Measurements from ENCODE around the gene MCIDAS.

Gene MCIDAS

DNA sequence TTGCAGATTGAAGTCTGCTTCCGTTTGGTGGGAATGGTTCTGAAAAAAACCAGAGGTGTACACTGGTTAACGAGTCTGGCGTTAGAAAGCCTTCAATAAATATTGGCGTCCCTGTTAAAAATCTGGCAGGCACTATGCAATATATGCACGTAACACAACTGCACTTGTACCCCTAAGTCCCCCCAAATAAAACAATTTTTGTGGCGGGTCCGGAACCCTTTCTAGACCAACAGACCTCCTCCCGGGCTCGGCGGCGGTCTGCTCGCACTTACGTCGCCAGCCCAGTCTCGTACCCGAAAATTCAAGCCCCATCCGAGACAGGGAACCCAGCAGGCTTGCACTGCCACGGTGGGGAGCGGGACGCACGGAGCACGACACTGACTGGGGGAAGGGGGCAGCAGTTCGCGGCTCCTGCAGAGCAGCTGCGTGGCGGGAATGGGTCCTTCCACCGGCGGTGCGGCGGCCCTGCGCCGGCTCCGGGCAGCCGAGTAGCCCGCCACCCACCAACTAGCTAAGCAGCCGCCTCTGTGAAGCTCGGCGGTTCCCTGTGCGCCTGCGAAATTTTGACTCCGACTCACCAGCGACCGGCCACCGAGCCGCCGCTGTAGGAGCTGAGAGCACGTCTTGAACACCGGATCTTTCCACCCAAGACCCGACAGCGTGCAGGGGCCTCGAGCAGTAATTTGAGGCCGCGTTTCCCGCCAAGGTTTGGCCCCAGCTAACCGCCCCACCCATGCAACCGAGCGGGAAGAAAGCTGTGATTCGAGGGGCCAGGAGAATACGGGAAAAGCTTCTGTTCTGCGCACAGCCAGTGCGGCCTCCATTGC lies 3.9 kb downstream of the MCIDAS start:
- H3K4me3 ChIP-seq (ENCODE audit: low read depth, low read length) = no peak overlapping the region

DNA sequence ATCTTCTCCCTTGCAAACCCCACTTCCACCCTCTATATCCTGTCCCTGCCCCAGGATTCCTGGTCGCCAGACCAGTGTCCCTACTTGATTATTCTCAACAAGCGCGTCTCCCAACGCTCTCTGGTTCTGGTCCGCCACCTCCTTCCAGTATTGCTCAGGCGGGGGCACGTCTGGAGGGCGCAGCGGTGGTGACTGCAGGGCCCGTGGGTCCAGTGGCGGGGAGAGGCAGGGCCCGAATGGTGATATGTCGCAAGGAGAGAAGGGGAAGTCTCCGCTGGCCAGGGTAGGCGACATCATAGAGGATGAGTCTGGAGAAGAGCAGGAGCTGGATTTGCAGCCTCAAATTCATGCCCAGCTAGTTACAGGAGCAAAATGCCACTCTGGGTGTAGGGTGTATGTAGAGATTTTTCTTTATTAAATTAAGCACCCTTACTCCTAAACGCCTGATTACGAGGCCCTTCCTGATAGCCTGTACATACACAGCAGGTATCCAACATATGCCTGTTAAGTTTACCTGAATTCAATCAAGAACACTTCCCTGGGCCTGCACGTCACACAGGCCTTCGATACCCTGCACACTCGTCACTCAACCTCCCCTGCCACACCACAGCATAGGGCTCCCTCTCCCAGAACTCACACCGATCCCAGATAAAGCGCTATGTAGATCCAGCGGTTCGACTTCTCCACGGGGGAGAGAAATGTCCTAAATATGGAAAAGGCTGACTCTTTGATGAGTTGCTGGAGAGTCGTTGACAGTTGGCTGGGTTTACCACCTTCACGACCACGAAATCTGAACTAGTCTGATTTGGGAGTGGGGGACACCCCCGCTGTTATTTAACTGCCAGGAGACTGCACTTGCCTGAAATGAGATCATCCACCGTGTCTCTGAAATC lies 4.8 kb downstream of the MCIDAS start:
- no peak overlapping the region for H3K4me3 ChIP-seq (ENCODE audit: low read depth, low read length)

DNA sequence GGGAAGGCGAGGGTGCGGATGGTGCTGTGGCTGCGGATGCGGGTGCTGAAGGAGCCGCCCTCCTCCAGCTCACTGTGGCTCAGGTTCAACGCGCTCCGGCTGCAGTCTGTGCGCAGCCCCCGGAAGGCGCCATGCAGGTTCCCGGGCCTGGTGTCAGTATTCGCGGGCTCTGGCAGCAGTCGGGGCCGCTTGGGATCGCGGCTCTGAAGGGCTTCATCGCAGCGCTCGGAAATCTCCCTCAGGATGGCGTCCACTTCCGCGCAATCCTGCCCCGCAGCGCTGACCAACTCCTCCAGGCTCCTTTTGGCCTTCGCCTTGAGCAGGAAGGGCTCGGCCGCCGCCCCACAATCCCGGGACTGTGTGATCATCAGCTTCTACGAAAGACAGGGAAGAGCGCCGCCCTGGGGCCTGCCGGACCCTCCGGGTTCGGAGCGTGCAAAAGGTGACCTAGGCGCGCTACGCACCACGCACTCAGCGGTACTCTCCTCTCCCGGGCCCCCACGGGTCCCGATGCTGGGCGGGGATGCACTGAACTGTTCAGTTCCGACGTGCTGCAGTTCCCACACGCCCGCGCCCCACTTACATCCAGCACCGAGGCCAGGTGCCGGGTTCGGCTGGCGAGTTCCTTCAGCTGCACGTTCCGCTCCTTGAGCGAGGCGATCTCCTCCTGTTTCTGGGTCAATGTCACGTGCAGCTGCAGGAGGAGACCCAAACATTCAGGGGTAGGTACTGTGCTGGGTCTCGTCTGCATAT lies 6.5 kb downstream of the MCIDAS start:
- H3K4me3 ChIP-seq (ENCODE audit: low read depth, low read length) = peak overlapping the region; percentile 46

GRCh38 chr5:55219770-55220169 lies 7.3 kb downstream of the MCIDAS start:
- H3K4me3 ChIP-seq (ENCODE audit: low read depth, low read length) = peak overlapping the region; percentile 46

GRCh38 chr5:55218967-55219366 lies 8.1 kb downstream of the MCIDAS start:
- H3K4me3 ChIP-seq (ENCODE audit: low read depth, low read length) = no peak overlapping the region

DNA sequence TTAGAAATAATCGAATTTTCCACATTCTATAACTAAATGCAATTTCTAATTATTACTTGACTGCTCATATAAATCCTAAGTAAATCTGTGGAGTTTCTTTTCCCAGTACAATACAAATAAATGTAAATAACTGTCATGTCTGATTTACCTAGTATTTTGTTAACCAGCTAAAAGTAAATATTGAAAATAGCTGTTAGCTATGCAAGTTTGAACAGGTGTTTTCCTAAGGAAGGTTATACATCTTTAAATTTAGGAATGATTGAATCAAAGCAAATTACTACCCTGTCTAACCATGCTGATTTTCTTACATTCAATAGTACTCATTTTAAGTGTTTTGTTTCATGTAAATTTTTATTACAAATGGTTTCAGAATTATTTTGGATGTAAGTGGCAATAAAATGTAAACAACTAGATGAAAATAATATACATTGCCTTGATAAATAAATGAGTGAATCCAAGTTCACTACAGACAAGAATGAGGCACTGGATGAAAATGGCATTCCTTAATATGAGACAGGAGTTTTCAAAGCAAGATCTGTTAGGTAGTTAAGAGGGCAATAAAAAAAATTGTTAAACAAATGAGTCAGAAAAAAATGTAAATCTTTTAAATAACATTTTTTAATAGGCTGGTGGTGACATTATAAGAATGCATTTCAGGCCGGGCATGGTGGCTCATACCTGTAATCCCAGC lies 15.8 kb downstream of the MCIDAS start:
- H3K4me3 ChIP-seq (ENCODE audit: low read depth, low read length) = no peak overlapping the region

GRCh38 chr5:55205001-55205400 lies 22.1 kb downstream of the MCIDAS start:
- H3K4me3 ChIP-seq (ENCODE audit: low read depth, low read length) = no peak overlapping the region

DNA sequence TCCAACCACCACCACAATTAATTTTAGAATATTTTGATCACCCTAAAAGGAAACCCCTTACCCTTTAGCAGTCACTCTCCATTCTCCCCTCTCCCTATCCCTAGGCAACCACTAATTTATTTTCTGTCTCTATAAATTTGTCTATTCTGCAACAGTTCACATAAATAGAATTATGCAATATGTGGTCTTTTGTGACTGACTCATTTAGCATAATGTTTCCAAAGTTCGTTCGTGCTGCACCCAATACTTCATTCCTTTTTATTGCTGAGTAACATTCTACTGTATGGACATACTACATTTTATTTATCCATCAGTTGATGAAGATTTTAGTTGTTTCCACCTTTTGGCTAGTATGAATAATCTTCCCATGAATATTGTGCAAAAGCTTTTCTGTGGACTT lies 36.0 kb downstream of the MCIDAS start:
- H3K4me3 ChIP-seq (ENCODE audit: low read depth, low read length) = no peak overlapping the region

DNA sequence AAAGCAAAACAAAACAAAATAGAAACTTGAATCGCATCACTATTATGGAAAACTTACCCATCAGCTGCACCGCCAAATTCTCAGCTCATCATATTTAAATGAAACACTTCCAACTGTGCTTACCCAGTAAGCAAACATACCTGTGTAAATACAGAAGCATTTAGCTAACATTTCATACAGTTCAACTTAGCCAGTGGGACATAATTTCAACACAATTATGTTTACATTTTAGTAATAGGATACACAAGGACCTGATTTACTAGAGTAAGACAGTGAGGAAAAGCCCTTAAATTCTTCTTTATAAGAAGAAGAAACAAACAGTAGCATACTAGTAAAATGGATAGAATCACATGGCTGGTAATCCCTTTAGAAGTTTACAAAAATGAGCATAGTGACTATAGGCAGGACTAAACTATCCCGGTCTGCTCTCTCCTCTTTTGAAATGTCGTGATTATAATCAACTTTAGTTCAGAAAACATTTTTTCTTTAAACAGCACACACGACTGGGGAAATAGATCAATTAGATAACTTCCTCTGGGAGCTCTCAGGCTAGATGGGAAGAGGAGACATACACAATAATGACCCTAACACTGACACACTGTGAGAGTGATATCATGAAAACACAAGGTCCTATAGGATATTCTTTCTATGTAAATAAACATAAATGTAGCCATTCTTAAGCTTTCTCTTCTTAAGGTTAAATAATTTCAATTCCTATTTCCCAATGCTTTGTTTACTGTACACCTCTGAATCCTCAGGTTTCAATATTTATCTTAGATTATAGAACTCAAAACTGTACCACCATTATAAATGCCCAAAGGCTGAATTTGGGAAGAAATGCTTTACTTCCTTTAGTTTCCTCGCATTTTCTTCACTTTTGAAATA lies 38.2 kb downstream of the MCIDAS start:
- H3K4me3 ChIP-seq (ENCODE audit: low read depth, low read length) = no peak overlapping the region

GRCh38 chr5:55187370-55187769 lies 39.7 kb downstream of the MCIDAS start:
- H3K4me3 ChIP-seq (ENCODE audit: low read depth, low read length) = no peak overlapping the region

DNA sequence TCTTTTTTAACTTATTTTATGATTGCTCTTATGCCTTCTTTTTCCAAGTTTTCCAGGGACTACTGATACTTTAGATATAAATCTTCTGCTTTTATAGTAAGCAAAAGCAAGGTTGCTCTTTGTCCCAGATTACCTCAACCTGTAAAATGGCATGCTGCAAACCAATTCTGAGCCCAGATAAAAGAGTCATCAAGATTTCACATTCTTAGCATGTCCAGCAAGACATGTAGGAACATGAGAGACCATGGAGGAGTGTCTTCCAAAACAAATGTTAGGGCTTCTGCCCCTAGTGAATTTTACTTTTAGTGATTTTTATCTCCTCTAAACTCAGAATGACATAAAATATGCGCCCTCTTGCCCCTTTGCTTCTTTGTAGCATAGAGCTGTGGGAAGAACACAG lies 47.1 kb downstream of the MCIDAS start:
- no peak overlapping the region for H3K4me3 ChIP-seq (ENCODE audit: low read depth, low read length)

GRCh38 chr5:55177078-55177477 lies 50.0 kb downstream of the MCIDAS start:
- no peak overlapping the region for H3K4me3 ChIP-seq (ENCODE audit: low read depth, low read length)

DNA sequence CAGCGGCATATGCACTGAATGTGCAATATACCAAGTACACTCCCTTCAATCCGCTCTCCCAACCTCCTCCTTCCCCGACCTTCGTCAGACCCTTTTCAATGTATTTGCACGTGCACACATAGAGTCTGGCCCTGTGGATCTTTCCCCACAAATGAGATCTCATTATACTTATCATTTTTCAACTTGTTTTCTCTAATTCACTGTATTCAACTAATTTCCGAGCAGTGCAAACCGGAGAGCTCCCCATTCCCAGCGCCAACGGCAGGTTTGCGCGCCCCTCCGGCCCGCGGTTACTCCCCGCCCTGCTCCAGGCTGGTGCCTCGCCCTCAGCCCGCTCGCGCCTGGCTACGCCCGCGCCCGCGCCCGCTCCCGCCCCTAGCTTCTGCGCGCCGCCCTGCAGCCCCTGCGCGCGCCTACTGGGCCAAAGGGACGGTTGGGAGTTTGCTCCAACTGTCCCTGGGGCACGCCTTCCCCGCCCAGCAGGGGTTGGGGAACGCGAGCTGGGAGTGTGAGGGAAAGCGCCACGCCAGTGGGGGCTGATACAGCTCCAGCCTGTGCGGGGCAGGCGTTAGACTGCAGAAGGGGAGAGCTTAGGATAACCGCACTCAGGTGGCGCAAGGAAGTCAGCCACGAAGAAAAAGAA lies 50.8 kb downstream of the MCIDAS start:
- H3K4me3 ChIP-seq (ENCODE audit: low read depth, low read length) = peak overlapping the region; percentile 17

DNA sequence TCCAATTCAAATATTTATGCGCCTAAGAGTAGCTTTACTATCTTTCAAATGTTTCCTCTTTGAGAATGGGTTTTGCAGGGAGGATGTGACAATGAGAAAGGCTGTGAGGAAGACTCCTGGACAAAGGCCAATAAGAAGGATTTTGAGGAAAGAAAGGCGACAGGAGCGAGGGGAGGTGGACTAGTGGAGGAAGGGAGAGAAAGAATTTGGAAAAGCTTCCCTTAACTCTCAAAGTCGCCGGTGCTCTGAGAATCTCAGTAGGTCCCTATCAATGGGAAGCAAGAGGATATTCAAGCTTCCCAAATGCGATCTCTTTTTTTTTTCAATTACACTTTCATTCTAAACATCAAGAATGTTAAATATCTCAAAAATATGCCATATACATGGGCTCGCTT lies 51.3 kb downstream of the MCIDAS start:
- peak overlapping the region; percentile 17 for H3K4me3 ChIP-seq (ENCODE audit: low read depth, low read length)

- H3K4me3 ChIP-seq (ENCODE audit: low read depth, low read length) = peak overlapping the region; percentile 28
These were observed 53.4 kb downstream of the MCIDAS start for GRCh38 chr5:55173687-55174230.

DNA sequence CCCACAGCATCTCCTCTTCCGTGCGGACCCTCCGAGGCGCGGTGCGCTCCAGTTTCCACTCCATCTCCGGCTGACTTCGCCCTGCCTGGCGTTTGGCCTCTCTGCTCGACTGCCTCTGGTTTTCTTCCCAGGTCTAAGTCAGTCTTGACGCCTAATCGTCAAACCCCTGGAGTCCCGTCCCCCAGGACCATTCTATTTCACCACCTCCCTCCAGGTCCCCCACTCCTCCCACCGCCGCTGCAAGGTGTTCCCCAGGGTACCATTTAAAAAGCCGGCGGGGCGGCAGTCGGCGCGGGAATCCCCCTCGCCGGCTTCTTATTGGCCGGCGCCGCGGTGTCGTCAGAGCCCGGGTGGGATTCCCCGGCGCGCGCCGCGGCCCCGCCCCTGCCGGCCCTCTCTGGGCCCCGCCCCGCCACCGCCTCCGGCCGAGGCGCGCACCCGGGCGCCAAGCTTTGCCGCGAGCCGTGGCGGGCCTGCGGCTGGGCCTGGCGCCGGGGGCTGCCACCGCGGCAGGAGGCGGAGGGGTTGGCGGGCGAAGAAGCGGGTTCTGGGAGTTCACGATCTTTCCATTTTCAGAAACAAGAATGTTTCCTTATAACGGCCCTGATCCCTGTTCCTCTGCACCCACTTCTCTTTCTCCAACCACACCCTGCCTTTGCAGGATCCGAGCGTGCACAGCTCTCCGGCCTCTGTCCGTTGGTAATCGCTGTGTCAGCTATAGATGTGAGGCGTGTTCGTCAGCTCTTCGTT lies 54.0 kb downstream of the MCIDAS start, which contains the start of gene CDC20B:
Gene CDC20B (minus strand): TSS at position 241 of the 750 bp plus-strand sequence. CDS start 177 bp downstream, at position 64.
- H3K4me3 ChIP-seq (ENCODE audit: low read depth, low read length) = peak within 1 kb of the TSS; percentile 28

GRCh38 chr5:55172051-55172899 lies 54.8 kb downstream of the MCIDAS start:
- H3K4me3 ChIP-seq (ENCODE audit: low read depth, low read length) = no peak overlapping the region
